Activated T-cell treated with anti-CD3 and anti-CD28 coated beads for 48 hours (primary cell): Measurements from ENCODE around the gene NUP153.
"Not testable (repeated sequence)": the region's sequence is repeated elsewhere in the genome, so short reads cannot be mapped to it uniquely, and the experiment has no call there.

ENCODE experiments used
- DNase-seq: peaks from one replicate; pipeline ENCODE4 v3.0.0-alpha.2; 2020; ENCODE audit warnings: low read depth

Gene NUP153

GRCh38 chr6:17600527-17601385 lies 106.0 kb downstream of the NUP153 start:
- DNase-seq, result peak; percentile 36

- peak; percentile 95 for DNase-seq
These were observed 106.7 kb downstream of the NUP153 start, which contains the start of gene FAM8A1 for GRCh38 chr6:17599877-17600526. Gene FAM8A1 (plus strand): TSS chr6:17600302. CDS start chr6:17600410, 108 bp downstream.

- DNase-seq, result no peak
These were observed 110.6 kb downstream of the NUP153 start for GRCh38 chr6:17596085-17596484.

- DNase-seq, result no peak
These were observed 113.5 kb downstream of the NUP153 start for GRCh38 chr6:17593246-17593645.

- DNase-seq, result no peak
These were observed 115.4 kb downstream of the NUP153 start for GRCh38 chr6:17591287-17591686.

GRCh38 chr6:17589406-17590096 lies 117.2 kb downstream of the NUP153 start:
- no peak for DNase-seq

GRCh38 chr6:17588011-17588410 lies 118.7 kb downstream of the NUP153 start:
- DNase-seq, result no peak

GRCh38 chr6:17586623-17587022 lies 120.1 kb downstream of the NUP153 start:
- not testable (repeated sequence) for DNase-seq

- no peak for DNase-seq
These were observed 120.8 kb downstream of the NUP153 start for GRCh38 chr6:17585766-17586490.

- DNase-seq, result no peak
These were observed 122.4 kb downstream of the NUP153 start for GRCh38 chr6:17584241-17584803.

- no peak for DNase-seq
These were observed 122.9 kb downstream of the NUP153 start for GRCh38 chr6:17583811-17584210.

- not testable (repeated sequence) for DNase-seq
These were observed 125.4 kb downstream of the NUP153 start for GRCh38 chr6:17581282-17581681.

GRCh38 chr6:17580518-17581048 lies 126.1 kb downstream of the NUP153 start:
- peak; percentile 51 for DNase-seq

GRCh38 chr6:17577059-17577458 lies 129.7 kb downstream of the NUP153 start:
- no peak for DNase-seq

GRCh38 chr6:17574866-17575560 lies 131.7 kb downstream of the NUP153 start:
- no peak for DNase-seq

- no peak for DNase-seq
These were observed 141.3 kb downstream of the NUP153 start for GRCh38 chr6:17565399-17565798.
